GM12865 (cell line): ENCODE data around the gene TTLL8.
"Not testable (repeated sequence)": the region's sequence is repeated elsewhere in the genome, so short reads cannot be mapped to it uniquely, and the experiment has no call there.

Experiments
- DNase-seq: peaks from one replicate; pipeline ENCODE4 v3.0.0; 2010; ENCODE audit warnings: low read depth
- H3K4me3 ChIP-seq: 2 replicates; pipeline ENCODE4 v1.5.1; 2011; ENCODE audit warnings: mild to moderate bottlenecking, low read depth, low read length, control low read depth
- CTCF ChIP-seq: IDR thresholded peaks from 2 replicates; pipeline ENCODE4 v1.5.1; 2011; ENCODE audit warnings: low read length, control low read depth, low read depth, inconsistent platforms; ENCODE audit not compliant: insufficient read depth; ENCODE audit errors: missing control alignments

TTLL8 gene

GRCh38 chr22:50088096-50088495 lies 30.0 kb upstream of the TTLL8 start:
- H3K4me3 ChIP-seq, result no peak overlapping the region
- TF ChIP-seq CTCF, result no peak
- no peak for DNase-seq

- no peak for DNase-seq
- no peak overlapping the region for H3K4me3 ChIP-seq
- TF ChIP-seq CTCF, result no peak
Measured at GRCh38 chr22:50087646-50088045, 29.5 kb upstream of the TTLL8 start.

- not testable (repeated sequence) for H3K4me3 ChIP-seq, DNase-seq
Measured at GRCh38 chr22:50086975-50087374, 28.9 kb upstream of the TTLL8 start.

- H3K4me3 ChIP-seq, result no peak overlapping the region
- no peak for DNase-seq
- TF ChIP-seq CTCF, result no peak
Measured at GRCh38 chr22:50086526-50086925, 28.4 kb upstream of the TTLL8 start.

- no peak for TF ChIP-seq CTCF
- no peak within 1 kb of the TSS for H3K4me3 ChIP-seq
- DNase-seq, result no peak
Measured at GRCh38 chr22:50085211-50085972, 27.3 kb upstream of the TTLL8 start, which contains the start of gene MLC1. Gene MLC1, minus strand, starts transcription at chr22:50085426. Its CDS starts 524 bp downstream, at chr22:50084902.

GRCh38 chr22:50084614-50085021 lies 26.5 kb upstream of the TTLL8 start:
- no peak for TF ChIP-seq CTCF
- no peak for DNase-seq
- H3K4me3 ChIP-seq, result no peak overlapping the region

GRCh38 chr22:50084080-50084477 lies 26.0 kb upstream of the TTLL8 start:
- TF ChIP-seq CTCF, result no peak
- DNase-seq, result no peak
- H3K4me3 ChIP-seq, result no peak overlapping the region
